ENCODE results near the gene ZNF593. TPM values are rescaled to one million over a fixed set of nuclear protein-coding genes. Genes with fewer than 3 reads are reported as not detected.

The ZNF593 gene
- total RNA-seq, 1 donor from 2014 or later: 18.0 TPM

DNA sequence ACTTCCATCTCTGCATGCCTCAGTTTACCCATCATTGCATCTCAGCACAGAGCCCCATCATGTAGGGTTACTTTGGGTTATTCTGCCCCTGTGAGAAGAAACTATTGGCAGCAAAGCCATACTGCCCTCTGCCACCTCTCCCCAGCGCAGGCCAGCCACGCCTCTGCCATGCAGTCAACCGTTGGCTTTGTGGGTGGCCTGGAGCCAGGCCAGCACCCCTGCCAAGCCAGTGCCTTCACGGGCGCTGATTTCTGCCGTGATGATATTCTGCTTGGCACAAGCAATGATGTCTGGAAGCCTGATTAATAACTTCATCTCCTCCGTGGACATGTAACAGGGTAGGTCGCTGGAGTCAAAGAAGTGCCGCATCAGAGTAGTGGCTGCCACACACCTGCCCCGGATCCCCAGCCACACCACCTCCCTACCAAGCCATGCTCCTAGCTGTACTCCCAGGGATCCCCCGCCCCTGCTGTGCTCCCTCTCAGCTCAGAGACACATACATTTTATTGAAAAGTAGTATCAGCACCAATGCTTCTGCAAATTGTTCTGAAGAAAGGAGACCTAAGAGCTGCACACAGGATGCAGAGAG, 49.3 kb downstream of the ZNF593 start:
- DNase-seq (no peak), ATAC-seq (no peak)
- no peak overlapping the region for H3K27ac ChIP-seq
- H3K36me3 ChIP-seq: no peaks in the 10 kb centered on the region
- no peaks in the 10 kb centered on the region for H3K27me3 ChIP-seq (ENCODE audit: low read depth)
- no peaks in the 10 kb centered on the region for H3K4me1 ChIP-seq
- intact Hi-C loops (cut with DNase I): no loop called here
- H3K9me3 ChIP-seq: no peaks in the 10 kb centered on the region
- TF ChIP-seq, protein P1, sequence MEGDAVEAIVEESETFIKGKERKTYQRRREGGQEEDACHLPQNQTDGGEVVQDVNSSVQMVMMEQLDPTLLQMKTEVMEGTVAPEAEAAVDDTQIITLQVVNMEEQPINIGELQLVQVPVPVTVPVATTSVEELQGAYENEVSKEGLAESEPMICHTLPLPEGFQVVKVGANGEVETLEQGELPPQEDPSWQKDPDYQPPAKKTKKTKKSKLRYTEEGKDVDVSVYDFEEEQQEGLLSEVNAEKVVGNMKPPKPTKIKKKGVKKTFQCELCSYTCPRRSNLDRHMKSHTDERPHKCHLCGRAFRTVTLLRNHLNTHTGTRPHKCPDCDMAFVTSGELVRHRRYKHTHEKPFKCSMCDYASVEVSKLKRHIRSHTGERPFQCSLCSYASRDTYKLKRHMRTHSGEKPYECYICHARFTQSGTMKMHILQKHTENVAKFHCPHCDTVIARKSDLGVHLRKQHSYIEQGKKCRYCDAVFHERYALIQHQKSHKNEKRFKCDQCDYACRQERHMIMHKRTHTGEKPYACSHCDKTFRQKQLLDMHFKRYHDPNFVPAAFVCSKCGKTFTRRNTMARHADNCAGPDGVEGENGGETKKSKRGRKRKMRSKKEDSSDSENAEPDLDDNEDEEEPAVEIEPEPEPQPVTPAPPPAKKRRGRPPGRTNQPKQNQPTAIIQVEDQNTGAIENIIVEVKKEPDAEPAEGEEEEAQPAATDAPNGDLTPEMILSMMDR (IDR thresholded peaks at IDR 0.05): no peak
- H3K4me3 ChIP-seq: no peak overlapping the region

Other genes starting within 250 kb of the ZNF593 start
- gene PAFAH2, start 171.8 kb upstream of the ZNF593 start, total RNA-seq: 19.4 TPM
- 0.24 TPM for gene EXTL1, start 148.1 kb upstream of the ZNF593 start, total RNA-seq
- gene SLC30A2, start 123.8 kb upstream of the ZNF593 start, total RNA-seq: not detected
- gene TRIM63, start 102.3 kb upstream of the ZNF593 start, total RNA-seq: 0.53 TPM
- gene PDIK1L, start 58.1 kb upstream of the ZNF593 start, total RNA-seq: 11.8 TPM
- 3.8 TPM for gene FAM110D, start 10.8 kb upstream of the ZNF593 start, total RNA-seq
- gene C1orf232, start 945 bp upstream of the ZNF593 start, total RNA-seq: not detected
- gene ZNF593OS, start 1.9 kb downstream of the ZNF593 start, total RNA-seq: not detected
- 25.0 TPM for gene CNKSR1, start 7.6 kb downstream of the ZNF593 start, total RNA-seq
- not detected for gene CATSPER4, start 20.7 kb downstream of the ZNF593 start, total RNA-seq
- 10.2 TPM for gene CEP85, start 64.3 kb downstream of the ZNF593 start, total RNA-seq
- gene SH3BGRL3, start 110.2 kb downstream of the ZNF593 start, total RNA-seq: 204 TPM
- 65.1 TPM for gene UBXN11, start 136.7 kb downstream of the ZNF593 start, total RNA-seq
- 541 TPM for gene CD52, start 148.1 kb downstream of the ZNF593 start, total RNA-seq
- 2.1 TPM for gene CRYBG2, start 184.2 kb downstream of the ZNF593 start, total RNA-seq
- 1.2 TPM for gene ZNF683, start 202.8 kb downstream of the ZNF593 start, total RNA-seq
- gene LIN28A, start 240.9 kb downstream of the ZNF593 start, total RNA-seq: not detected